Upper lobe of right lung (tissue), 1 donor: Measurements from ENCODE around the gene ACR. TPM values are rescaled to one million over a fixed set of nuclear protein-coding genes. Genes with fewer than 3 reads are reported as not detected.

Experiments used
- ATAC-seq: fragments of 200-7000 bp; cut with Tn5 transposase; one replicate; pipeline ENCODE4 v1.9.1; 2020; ENCODE audit warnings: mild to moderate bottlenecking, moderate library complexity
- DNase-seq: peaks from one replicate; pipeline ENCODE4 v3.0.0-alpha.2; 2020
- H3K27ac ChIP-seq: fragments of 200-600 bp; one replicate; pipeline ENCODE4 v1.8.0; 2022
- H3K27me3 ChIP-seq: fragments of 200-600 bp; one replicate; pipeline ENCODE4 v1.8.0; 2022; ENCODE audit warnings: mild to moderate bottlenecking
- H3K36me3 ChIP-seq: fragments of 200-600 bp; one replicate; pipeline ENCODE4 v1.8.0; 2022
- H3K4me1 ChIP-seq: fragments of 200-600 bp; one replicate; pipeline ENCODE4 v1.8.0; 2022
- H3K4me3 ChIP-seq: fragments of 200-600 bp; one replicate; pipeline ENCODE4 v1.8.0; 2022; ENCODE audit warnings: mild to moderate bottlenecking
- H3K9me3 ChIP-seq: fragments of 200-600 bp; one replicate; pipeline ENCODE4 v1.8.0; 2022
- CTCF ChIP-seq: fragments of 200-600 bp; IDR thresholded peaks from one replicate; pipeline ENCODE4 v1.8.0; 2022; ENCODE audit warnings: antibody characterized with exemption
- intact Hi-C: fragments of 100-400 bp; cut with DNase I; formaldehyde crosslinking; loops from one replicate; pipeline ENCODE4 v1.11.0; 2022
- total RNA-seq: library from RNA; stranded (reverse); fragmentation: NEBNext Ultra II Directional; extraction: Animal tissue kit (Norgen Biotek cat#: 25700); gene quantifications from one replicate; pipeline ENCODE4 v1.2.1, GENCODE V29; 2021
- donor health status: DM: no; HTN: yes; CAD: no; lungs with severe emphysema.

The ACR gene
- total RNA-seq, 1 donor from 2014 or later: 4.5 TPM

DNA sequence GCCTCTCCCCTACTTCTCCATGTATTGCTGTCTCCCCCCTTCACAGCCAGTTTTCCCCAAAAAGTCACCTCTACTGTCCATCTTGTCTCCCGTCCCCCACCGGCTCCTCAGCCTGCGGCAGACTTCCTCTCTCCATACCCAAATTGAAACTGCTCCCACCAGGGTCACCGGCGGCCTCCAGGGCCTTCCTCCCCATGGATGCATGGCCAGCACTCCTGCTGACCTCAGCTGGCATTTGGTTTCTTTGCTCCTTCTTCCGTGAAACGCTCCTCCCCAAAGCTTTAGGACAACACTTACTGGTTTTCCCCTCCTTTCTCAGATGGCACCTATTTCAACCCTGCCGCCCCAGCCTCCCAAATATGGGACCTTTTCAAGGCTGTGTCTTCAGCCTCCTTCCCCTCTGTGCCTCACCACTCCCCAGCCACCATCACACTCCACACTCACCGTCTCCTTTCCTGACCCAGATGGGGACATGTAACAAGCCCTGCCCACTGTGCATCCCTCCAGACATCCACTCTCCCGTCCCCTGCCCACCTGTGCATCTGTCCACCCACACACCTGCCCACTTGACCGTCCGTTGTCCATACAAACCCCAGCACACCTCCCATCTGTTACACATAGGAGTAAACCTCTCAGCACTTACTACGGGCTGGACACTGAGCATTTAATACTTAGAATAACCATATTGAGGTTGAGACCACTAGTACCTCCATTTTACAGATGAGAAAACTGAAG, 21.5 kb upstream of the ACR start:
- DNase-seq: no peak
- intact Hi-C loops: no loop called here
- TF ChIP-seq CTCF: no peak
- Histone ChIP-seq H3K36me3 (no peaks in the 10 kb centered on the region), H3K27me3 (no peaks in the 10 kb centered on the region), H3K4me1 (peaks cover 4% of the 10 kb centered on the region), H3K27ac (no peak overlapping the region), H3K9me3 (no peaks in the 10 kb centered on the region), H3K4me3 (no peak overlapping the region)
- no peak for ATAC-seq

DNA sequence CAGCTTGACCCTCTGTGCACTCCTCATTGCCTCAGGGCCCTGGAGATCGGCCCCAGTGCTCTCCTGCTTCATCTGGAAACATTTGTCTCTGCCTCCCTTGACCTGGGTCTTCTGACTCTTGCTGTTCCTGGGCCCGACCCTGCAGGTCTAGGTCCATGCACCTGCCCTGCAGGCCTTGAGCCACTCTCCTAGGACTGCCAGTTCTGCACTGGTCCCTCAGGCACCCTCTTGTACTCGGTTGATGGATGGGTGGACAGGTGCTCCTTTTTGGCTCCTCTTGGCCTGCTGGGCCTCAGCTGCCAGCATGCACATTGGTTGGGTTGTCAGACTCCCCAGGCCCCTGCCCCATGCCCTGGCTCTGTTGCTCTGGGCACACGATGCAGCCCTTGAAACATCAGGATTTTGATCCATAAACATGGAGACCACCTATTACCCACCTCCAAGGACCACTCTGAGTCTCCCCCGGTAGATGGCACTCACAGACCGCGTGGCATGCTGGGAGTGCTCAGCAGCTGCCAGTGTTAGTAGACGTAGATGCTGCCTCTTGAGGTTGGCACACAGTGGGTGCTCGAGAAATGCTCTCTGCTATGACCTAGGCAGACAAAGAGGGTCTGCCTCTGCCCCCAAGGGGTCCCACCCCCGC, 20.2 kb upstream of the ACR start:
- intact Hi-C loops: no loop called here
- no peak for TF ChIP-seq CTCF
- DNase-seq (no peak), ATAC-seq (no peak)
- Histone ChIP-seq H3K36me3 (no peaks in the 10 kb centered on the region), H3K9me3 (no peaks in the 10 kb centered on the region), H3K4me3 (no peak overlapping the region), H3K27me3 (no peaks in the 10 kb centered on the region), H3K4me1 (peaks cover 4% of the 10 kb centered on the region), H3K27ac (no peak overlapping the region)

DNA sequence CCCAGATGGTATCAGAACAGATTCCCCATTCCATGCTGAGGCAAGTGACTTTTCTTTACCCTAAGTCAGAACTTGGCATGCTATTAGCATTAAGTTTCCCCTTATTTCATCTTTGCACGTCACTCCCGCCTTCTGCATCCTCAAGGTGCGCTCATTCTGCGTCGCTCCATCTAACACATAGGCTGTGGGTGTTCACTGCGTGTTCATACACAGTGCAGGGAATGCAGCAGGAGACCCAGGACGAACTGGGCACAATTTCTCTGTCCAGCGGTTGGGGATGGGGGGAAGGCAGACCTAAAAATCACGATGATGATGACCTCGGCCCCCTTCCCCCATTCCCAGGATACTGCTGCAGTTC, 19.7 kb upstream of the ACR start:
- Histone ChIP-seq H3K4me3 (no peak overlapping the region), H3K27ac (no peak overlapping the region), H3K27me3 (no peaks in the 10 kb centered on the region), H3K36me3 (no peaks in the 10 kb centered on the region), H3K9me3 (no peaks in the 10 kb centered on the region), H3K4me1 (peaks cover 4% of the 10 kb centered on the region)
- TF ChIP-seq CTCF: no peak
- intact Hi-C loops: no loop called here
- no peak for ATAC-seq
- no peak for DNase-seq

DNA sequence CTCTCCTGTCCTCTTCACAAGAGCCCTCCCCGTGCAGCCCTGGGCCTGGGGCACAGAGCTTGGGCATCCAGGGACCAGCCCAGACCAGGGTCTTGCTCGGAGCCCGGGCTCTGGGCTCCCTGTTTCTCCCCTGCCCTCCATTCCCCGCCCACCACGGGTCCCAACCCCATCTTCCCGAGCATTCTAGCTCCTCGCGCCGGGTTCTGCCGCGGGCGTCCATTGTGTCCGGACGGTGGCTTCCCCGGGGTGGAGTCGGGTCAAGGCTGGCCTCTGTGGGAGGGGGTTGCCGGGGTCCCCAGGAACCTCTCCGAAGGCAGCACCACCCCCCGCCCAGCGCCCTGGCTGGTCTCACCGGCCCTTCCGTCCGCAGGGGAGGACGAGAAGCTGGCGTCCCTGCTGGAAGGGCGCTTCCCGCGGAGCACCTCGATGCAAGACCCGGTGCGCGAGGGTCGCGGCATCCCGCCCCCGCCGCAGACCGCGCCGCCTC, 18.1 kb upstream of the ACR start:
- DNase-seq (no peak), ATAC-seq (no peak)
- Histone ChIP-seq H3K27me3 (no peaks in the 10 kb centered on the region), H3K9me3 (no peaks in the 10 kb centered on the region), H3K4me1 (peaks cover 4% of the 10 kb centered on the region), H3K27ac (no peak overlapping the region), H3K36me3 (no peaks in the 10 kb centered on the region), H3K4me3 (no peak overlapping the region)
- no peak for TF ChIP-seq CTCF
- intact Hi-C loops: no loop called here

- H3K36me3 ChIP-seq: no peaks in the 10 kb centered on the region
- H3K27ac ChIP-seq: no peak overlapping the region
- H3K4me3 ChIP-seq: no peak overlapping the region
- intact Hi-C loops: no loop called here
- H3K9me3 ChIP-seq: no peaks in the 10 kb centered on the region
- TF ChIP-seq CTCF: no peak
- ATAC-seq: no peak
- H3K4me1 ChIP-seq: peaks cover 4% of the 10 kb centered on the region
- H3K27me3 ChIP-seq: no peaks in the 10 kb centered on the region
- no peak for DNase-seq
Measured at GRCh38 chr22:50720301-50721256, 17.4 kb upstream of the ACR start.
